Tibial nerve (tissue), 4 donors: ENCODE data around the gene THEMIS2.

Experiments used
- EP300 ChIP-seq, 2 donors: sonication (generic); formaldehyde crosslinking; IDR thresholded peaks; one replicate each; pipeline ENCODE4 v1.6.1; 2017; ENCODE audit warnings: antibody characterized with exemption in 2 of 2, mild to moderate bottlenecking in 1 of 2
- POLR2A ChIP-seq, 2 donors: fragments of 450-650 bp; IDR thresholded peaks; one replicate each; pipeline ENCODE4 v1.6.1; 2017; ENCODE audit warnings: antibody characterized with exemption in 2 of 2, mild to moderate bottlenecking in 2 of 2, moderate library complexity in 2 of 2
- TF ChIP-seq, protein P1 (sequence below), 5 experiments: fragments of 200-600 bp in 3 of 5; fragments of 450-650 bp in 2 of 5; sonication (generic) in 3 of 5; IDR thresholded peaks; one replicate each; pipeline ENCODE4 v1.5.1; 2016 to 2019; ENCODE audit warnings: antibody characterized with exemption in 5 of 5, mild to moderate bottlenecking in 3 of 5, moderate library complexity in 2 of 5

DNA sequence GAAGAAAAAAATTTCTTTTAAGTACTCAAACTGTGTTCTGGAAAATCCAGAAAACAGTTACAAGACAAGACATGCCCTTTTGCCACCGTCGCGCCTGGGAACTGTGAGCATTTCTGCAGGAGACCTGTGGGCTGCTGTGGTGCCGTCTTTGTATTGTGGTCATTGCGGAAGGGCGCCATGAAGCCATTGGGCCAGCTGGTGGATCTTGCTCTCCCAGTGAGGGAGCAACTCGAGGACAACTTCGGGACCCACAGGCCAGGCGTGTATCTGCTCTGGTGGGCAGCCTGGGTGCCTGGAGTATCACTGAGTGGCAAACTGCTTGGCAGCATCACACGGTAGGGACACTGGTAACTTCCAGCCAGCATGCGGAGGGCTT is 3.8 kb upstream of the THEMIS2 start:
- TF ChIP-seq, protein P1, sequence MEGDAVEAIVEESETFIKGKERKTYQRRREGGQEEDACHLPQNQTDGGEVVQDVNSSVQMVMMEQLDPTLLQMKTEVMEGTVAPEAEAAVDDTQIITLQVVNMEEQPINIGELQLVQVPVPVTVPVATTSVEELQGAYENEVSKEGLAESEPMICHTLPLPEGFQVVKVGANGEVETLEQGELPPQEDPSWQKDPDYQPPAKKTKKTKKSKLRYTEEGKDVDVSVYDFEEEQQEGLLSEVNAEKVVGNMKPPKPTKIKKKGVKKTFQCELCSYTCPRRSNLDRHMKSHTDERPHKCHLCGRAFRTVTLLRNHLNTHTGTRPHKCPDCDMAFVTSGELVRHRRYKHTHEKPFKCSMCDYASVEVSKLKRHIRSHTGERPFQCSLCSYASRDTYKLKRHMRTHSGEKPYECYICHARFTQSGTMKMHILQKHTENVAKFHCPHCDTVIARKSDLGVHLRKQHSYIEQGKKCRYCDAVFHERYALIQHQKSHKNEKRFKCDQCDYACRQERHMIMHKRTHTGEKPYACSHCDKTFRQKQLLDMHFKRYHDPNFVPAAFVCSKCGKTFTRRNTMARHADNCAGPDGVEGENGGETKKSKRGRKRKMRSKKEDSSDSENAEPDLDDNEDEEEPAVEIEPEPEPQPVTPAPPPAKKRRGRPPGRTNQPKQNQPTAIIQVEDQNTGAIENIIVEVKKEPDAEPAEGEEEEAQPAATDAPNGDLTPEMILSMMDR (IDR thresholded peaks at IDR 0.05) = no peak
- TF ChIP-seq POLR2A (IDR thresholded peaks at IDR 0.05) = no peak
- TF ChIP-seq EP300 (IDR thresholded peaks at IDR 0.05) = no peak
